CD14-positive monocyte (primary cell): ENCODE data around the gene ARRB1. TPM values are rescaled to one million over a fixed set of nuclear protein-coding genes. Genes with fewer than 3 reads are reported as not detected.

Source experiments
- DNase-seq, 3 donors: peaks; one replicate each; pipeline ENCODE4 v3.0.0-alpha.2; 2011 to 2022
- H2AFZ ChIP-seq: 2 replicates; pipeline ENCODE4 v1.6.0; 2012; ENCODE audit warnings: mild to moderate bottlenecking, low read depth, low read length, inconsistent platforms; ENCODE audit not compliant: insufficient read depth, poor library complexity, severe bottlenecking
- H3K27ac ChIP-seq, 2 donors: 1 replicate in 1 of 2; 2 replicates in 1 of 2; pipeline ENCODE4 v1.5.1; 2012 to 2013; ENCODE audit warnings: low read length in 2 of 2, control low read depth in 1 of 2, inconsistent platforms in 1 of 2, low read depth in 1 of 2, mild to moderate bottlenecking in 1 of 2
- H3K27me3 ChIP-seq, 2 donors: one replicate each; pipeline versions ENCODE4 v1.6.0 to v1.6.1; 2011 to 2013; ENCODE audit warnings: low read length in 2 of 2; ENCODE audit not compliant: control insufficient read depth in 2 of 2, insufficient read depth in 2 of 2
- H3K36me3 ChIP-seq, 2 donors: replicated peaks in 1 of 2; 1 replicate in 1 of 2; 2 replicates in 1 of 2; pipeline versions ENCODE4 v1.5.1 to v1.6.1; 2012 to 2013; ENCODE audit warnings: low read length in 2 of 2, control low read depth in 1 of 2, inconsistent platforms in 1 of 2, mild to moderate bottlenecking in 1 of 2; ENCODE audit not compliant: insufficient read depth in 2 of 2, control insufficient read depth in 1 of 2
- H3K4me1 ChIP-seq, 2 donors: 1 replicate in 1 of 2; 2 replicates in 1 of 2; pipeline versions ENCODE4 v1.5.1 to v1.6.1; 2012 to 2013; ENCODE audit warnings: low read length in 2 of 2, control low read depth in 1 of 2, inconsistent platforms in 1 of 2, mild to moderate bottlenecking in 1 of 2, moderate library complexity in 1 of 2; ENCODE audit not compliant: insufficient read depth in 2 of 2, control insufficient read depth in 1 of 2
- H3K4me2 ChIP-seq: replicated peaks from 2 replicates; pipeline ENCODE3; 2012; ENCODE audit warnings: low read length, moderate library complexity, mild to moderate bottlenecking; ENCODE audit not compliant: poor library complexity, severe bottlenecking; ENCODE audit errors: extremely low read depth
- H3K4me3 ChIP-seq, 3 experiments: fragments of 200-600 bp in 1 of 3; sonication (generic) in 1 of 3; replicated peaks in 1 of 3; 1 replicate in 2 of 3; 2 replicates in 1 of 3; pipeline ENCODE4 v1.5.1; 2011 to 2013; ENCODE audit warnings: low read length in 3 of 3, mild to moderate bottlenecking in 3 of 3, control low read depth in 2 of 3, low read depth in 2 of 3, inconsistent platforms in 1 of 3, moderate library complexity in 1 of 3
- H3K79me2 ChIP-seq: 2 replicates; pipeline ENCODE4 v1.6.0; 2012; ENCODE audit warnings: mild to moderate bottlenecking, control low read depth, inconsistent platforms, low read length, moderate library complexity; ENCODE audit not compliant: insufficient read depth
- H3K9ac ChIP-seq: 2 replicates; pipeline ENCODE4 v1.6.0; 2017; ENCODE audit warnings: low read length, mild to moderate bottlenecking; ENCODE audit not compliant: insufficient read depth, poor library complexity, severe bottlenecking
- H3K9me3 ChIP-seq, 2 donors: replicated peaks in 1 of 2; 1 replicate in 1 of 2; 2 replicates in 1 of 2; pipeline versions ENCODE4 v1.5.1 to v1.6.1; 2012 to 2013; ENCODE audit warnings: low read length in 2 of 2, control low read depth in 1 of 2; ENCODE audit not compliant: control insufficient read depth in 1 of 2, insufficient read depth in 1 of 2
- H4K20me1 ChIP-seq: 2 replicates; pipeline ENCODE4 v1.6.0; 2012; ENCODE audit warnings: mild to moderate bottlenecking, low read length, control low read depth, moderate library complexity; ENCODE audit not compliant: insufficient read depth
- H3K27ac Mint-ChIP-seq, 7 donors: one replicate each; pipeline ENCODE4 v1.8.0; 2020; ENCODE audit warnings: mild to moderate bottlenecking in 7 of 7, mixed read lengths in 7 of 7, moderate library complexity in 6 of 7, inconsistent platforms in 2 of 7
- H3K27me3 Mint-ChIP-seq, 3 donors: one replicate each; pipeline ENCODE4 v1.8.0; 2021 to 2022; ENCODE audit warnings: low read depth in 3 of 3, mild to moderate bottlenecking in 3 of 3, mixed read lengths in 3 of 3, moderate library complexity in 3 of 3, inconsistent platforms in 1 of 3
- H3K36me3 Mint-ChIP-seq, 2 donors: one replicate each; pipeline ENCODE4 v1.8.0; 2020; ENCODE audit warnings: mixed read lengths in 2 of 2, inconsistent platforms in 1 of 2, mild to moderate bottlenecking in 1 of 2
- H3K4me1 Mint-ChIP-seq: one replicate; pipeline ENCODE4 v1.8.0; 2020; ENCODE audit warnings: mild to moderate bottlenecking, mixed read lengths
- H3K4me3 Mint-ChIP-seq, 2 donors: one replicate each; pipeline ENCODE4 v1.8.0; 2020; ENCODE audit warnings: mild to moderate bottlenecking in 2 of 2, mixed read lengths in 2 of 2, moderate library complexity in 1 of 2
- H3K9me3 Mint-ChIP-seq, 7 donors: one replicate each; pipeline ENCODE4 v1.8.0; 2020 to 2022; ENCODE audit warnings: mixed read lengths in 7 of 7, mild to moderate bottlenecking in 6 of 7, moderate library complexity in 6 of 7, inconsistent platforms in 2 of 7
- WGBS: methylation state at CpG from one replicate; pipeline ENCODE4 v1.1.5; 2013; ENCODE audit warnings: missing lambda C conversion rate; ENCODE audit not compliant: insufficient coverage; 5-methylcytosine and 5-hydroxymethylcytosine counted together
- intact Hi-C, 2 donors: fragments of 100-400 bp; cut with micrococcal nuclease; formaldehyde crosslinking; loops; one replicate each; pipeline versions ENCODE4 v1.15.0 to v1.15.1; 2023
- polyA plus RNA-seq, 3 donors: library from polyadenylated mRNA; depleted of rRNA in 1 of 3; unstranded in 2 of 3; stranded (reverse) in 1 of 3; fragments of 300-500 nt in 2 of 3; fragments of >200 nt in 1 of 3; fragmentation: Illumina TruSeq in 2 of 3; gene quantifications; 1 replicate in 2 of 3; 2 replicates in 1 of 3; pipeline ENCODE4 v1.2.3, GENCODE V29; 2012 to 2021
- TF ChIP-seq, protein P1 (sequence below): fragments of 200-600 bp; IDR thresholded peaks from one replicate; pipeline ENCODE4 v1.8.0; 2022; ENCODE audit warnings: antibody characterized with exemption, mild to moderate bottlenecking

ARRB1 gene
- polyA plus RNA-seq, 3 donors = 52.6 to 114 (median 66.5) TPM

DNA sequence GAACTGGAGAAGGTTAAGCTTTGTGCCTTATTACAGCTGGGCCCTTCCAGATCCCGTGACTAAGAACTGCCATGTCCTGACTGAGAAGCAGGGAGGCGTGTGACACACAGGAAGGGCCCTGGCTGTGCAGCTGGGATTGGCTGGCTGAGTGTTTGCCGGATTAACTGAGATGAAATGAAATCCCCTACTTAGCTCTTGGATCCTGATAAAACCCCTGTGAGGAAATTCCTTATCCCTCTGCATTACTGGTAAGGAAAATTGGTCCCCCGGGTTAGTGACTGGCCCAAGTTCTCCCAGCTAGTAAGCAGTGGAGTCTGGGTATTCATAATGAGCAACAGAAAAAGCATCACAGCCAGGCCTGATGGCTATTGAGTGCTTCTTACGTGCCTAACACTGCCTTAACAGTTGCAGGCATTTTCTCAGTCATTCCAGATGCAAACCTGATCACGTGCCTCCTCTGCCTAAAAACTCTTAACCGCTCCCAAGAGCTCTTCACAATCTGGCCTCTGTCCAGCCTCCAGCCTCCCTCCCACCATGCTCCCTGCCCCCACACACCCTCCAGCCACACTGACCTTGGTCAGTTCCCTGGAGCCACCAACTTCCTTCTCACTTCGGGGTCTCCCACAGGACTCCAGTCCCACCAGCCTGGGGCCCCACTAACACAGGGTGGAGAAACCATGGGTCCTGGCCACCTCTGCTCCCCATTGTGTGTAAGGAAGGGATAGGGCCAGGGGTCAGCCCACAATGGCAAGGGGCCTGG, 37.8 kb downstream of the ARRB1 start:
- peaks cover 48 to 79% of the 10 kb centered on the region in 2 donors for H3K36me3 ChIP-seq
- peak overlapping the region in 5 of 7 donors; percentile 4 to 73 (median 61) for H3K27ac Mint-ChIP-seq
- no peaks in the 10 kb centered on the region for H3K27me3 Mint-ChIP-seq
- TF ChIP-seq, protein P1, sequence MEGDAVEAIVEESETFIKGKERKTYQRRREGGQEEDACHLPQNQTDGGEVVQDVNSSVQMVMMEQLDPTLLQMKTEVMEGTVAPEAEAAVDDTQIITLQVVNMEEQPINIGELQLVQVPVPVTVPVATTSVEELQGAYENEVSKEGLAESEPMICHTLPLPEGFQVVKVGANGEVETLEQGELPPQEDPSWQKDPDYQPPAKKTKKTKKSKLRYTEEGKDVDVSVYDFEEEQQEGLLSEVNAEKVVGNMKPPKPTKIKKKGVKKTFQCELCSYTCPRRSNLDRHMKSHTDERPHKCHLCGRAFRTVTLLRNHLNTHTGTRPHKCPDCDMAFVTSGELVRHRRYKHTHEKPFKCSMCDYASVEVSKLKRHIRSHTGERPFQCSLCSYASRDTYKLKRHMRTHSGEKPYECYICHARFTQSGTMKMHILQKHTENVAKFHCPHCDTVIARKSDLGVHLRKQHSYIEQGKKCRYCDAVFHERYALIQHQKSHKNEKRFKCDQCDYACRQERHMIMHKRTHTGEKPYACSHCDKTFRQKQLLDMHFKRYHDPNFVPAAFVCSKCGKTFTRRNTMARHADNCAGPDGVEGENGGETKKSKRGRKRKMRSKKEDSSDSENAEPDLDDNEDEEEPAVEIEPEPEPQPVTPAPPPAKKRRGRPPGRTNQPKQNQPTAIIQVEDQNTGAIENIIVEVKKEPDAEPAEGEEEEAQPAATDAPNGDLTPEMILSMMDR = no peak
- no peaks in the 10 kb centered on the region for H3K27me3 ChIP-seq
- H3K36me3 Mint-ChIP-seq = peaks cover 24 to 59% of the 10 kb centered on the region in 2 donors
- no peak overlapping the region for H3K4me3 ChIP-seq
- no peak overlapping the region for H3K4me3 Mint-ChIP-seq
- peaks cover 100% of the 10 kb centered on the region for H4K20me1 ChIP-seq
- H3K4me1 Mint-ChIP-seq = peaks cover 26% of the 10 kb centered on the region
- no peak for DNase-seq
- intact Hi-C loops = no loop called here
- H2AFZ ChIP-seq = no peak overlapping the region
- H3K27ac ChIP-seq = peak overlapping the region; percentile 3 to 46
- H3K9me3 ChIP-seq = no peaks in the 10 kb centered on the region
- H3K79me2 ChIP-seq = peaks cover 97% of the 10 kb centered on the region
- no peaks in the 10 kb centered on the region for H3K9me3 Mint-ChIP-seq
- H3K4me1 ChIP-seq = no peaks in the 10 kb centered on the region
- H3K9ac ChIP-seq = no peak overlapping the region
- no peak overlapping the region for H3K4me2 ChIP-seq
- 87% methylated on average over 5 of the region's 8 CpGs for WGBS

DNA sequence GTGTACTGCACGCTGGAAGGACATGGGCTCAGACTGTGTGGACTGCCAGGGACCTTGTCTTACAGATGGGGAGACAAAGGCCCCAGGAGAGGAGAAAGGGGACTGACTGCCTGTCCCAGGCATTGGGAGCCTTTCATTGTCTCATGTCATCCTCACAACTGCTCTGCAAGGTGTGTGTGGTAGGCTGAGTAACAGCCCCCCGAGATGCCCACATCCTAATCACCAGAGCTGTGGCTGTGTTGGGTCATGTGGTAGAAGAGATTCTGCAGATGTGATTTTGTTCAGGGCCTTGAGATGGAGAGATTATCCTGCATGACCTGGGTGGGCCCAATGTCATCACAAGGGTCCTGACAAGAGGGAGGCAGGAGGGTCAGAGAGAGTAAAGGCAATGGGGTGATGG, 39.1 kb downstream of the ARRB1 start:
- H3K36me3 ChIP-seq = peaks cover 58 to 84% of the 10 kb centered on the region in 2 donors
- H3K4me2 ChIP-seq = no peak overlapping the region
- no peak overlapping the region for H3K27ac ChIP-seq
- no peaks in the 10 kb centered on the region for H3K27me3 ChIP-seq
- no peaks in the 10 kb centered on the region for H3K9me3 ChIP-seq
- no peak overlapping the region for H3K9ac ChIP-seq
- no peak overlapping the region for H2AFZ ChIP-seq
- H4K20me1 ChIP-seq = peaks cover 100% of the 10 kb centered on the region
- TF ChIP-seq, protein P1 = no peak
- Mint-ChIP-seq H3K27me3 (peaks cover 0 to 1% (median 0%) of the 10 kb centered on the region in 3 donors), H3K27ac (peak overlapping the region in 3 of 7 donors; percentile 14 to 79 (median 32)), H3K4me3 (no peak overlapping the region), H3K9me3 (no peaks in the 10 kb centered on the region), H3K36me3 (peaks cover 24 to 63% of the 10 kb centered on the region in 2 donors), H3K4me1 (peaks cover 24% of the 10 kb centered on the region)
- intact Hi-C loops = no loop called here
- H3K4me3 ChIP-seq = no peak overlapping the region
- H3K79me2 ChIP-seq = peaks cover 96% of the 10 kb centered on the region
- no peaks in the 10 kb centered on the region for H3K4me1 ChIP-seq
- no peak for DNase-seq
- no CpG with 5 or more reads among the region's 2 CpGs for WGBS
